Measurements from ENCODE around the gene CLEC16A.

DNA sequence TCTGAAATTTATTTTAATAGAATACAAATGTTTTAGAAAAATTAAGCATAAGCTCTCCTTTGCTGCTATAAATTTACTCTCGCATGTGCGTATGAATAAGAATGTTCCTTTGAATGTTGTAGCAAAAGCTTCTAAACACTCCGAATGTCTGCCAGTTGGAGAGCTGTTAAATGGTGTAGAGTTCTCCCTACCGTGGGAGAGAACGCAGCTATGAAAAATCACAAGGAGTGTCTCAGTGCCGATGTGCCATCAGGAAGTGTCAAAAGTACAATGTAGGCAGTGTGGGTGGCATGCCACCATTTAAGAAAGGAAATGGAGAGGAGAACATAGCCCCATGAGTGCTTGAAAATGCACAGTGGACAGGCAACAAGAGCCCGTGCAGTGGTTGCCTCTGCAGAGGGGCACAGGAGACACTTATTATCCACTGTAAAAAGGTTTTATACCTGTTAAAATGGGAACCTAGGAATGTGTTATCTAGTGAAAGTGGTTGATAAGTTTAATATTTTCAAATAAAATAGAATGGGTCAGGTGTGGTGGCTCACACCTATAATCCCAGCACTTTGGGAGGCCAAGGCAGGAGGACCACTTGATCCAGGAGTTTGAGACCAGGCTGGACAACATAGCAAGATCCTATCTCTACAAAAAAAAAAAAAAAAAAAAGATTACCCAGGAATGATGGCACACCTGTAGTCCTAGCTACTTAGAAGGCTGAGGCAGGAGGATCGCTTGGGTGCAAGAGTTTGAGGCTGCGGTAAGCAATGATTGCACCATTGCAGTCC lies 167.7 kb downstream of the CLEC16A start:
- TF ChIP-seq, protein P1, sequence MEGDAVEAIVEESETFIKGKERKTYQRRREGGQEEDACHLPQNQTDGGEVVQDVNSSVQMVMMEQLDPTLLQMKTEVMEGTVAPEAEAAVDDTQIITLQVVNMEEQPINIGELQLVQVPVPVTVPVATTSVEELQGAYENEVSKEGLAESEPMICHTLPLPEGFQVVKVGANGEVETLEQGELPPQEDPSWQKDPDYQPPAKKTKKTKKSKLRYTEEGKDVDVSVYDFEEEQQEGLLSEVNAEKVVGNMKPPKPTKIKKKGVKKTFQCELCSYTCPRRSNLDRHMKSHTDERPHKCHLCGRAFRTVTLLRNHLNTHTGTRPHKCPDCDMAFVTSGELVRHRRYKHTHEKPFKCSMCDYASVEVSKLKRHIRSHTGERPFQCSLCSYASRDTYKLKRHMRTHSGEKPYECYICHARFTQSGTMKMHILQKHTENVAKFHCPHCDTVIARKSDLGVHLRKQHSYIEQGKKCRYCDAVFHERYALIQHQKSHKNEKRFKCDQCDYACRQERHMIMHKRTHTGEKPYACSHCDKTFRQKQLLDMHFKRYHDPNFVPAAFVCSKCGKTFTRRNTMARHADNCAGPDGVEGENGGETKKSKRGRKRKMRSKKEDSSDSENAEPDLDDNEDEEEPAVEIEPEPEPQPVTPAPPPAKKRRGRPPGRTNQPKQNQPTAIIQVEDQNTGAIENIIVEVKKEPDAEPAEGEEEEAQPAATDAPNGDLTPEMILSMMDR (IDR thresholded peaks at IDR 0.05): no peak
- no peak for TF ChIP-seq EZH2 (IDR thresholded peaks at IDR 0.05; ENCODE audit: borderline replicate concordance, insufficient read depth, low read depth, low read length, poor library complexity, severe bottlenecking)
